IPS DF 6.9 (cell line): Measurements from ENCODE around the gene TAS1R2.
A peak's percentile ranks its signal among the peaks of the same experiment; 100 is the strongest.

Experiments used
- DNase-seq: peaks from one replicate; pipeline ENCODE4 v3.0.0-alpha.2; 2013; ENCODE audit warnings: low read depth, low spot score
- H3K27ac ChIP-seq: one replicate; pipeline ENCODE4 v1.5.1; 2013; ENCODE audit warnings: low read length, control low read depth
- H3K27me3 ChIP-seq: 2 replicates; pipeline ENCODE4 v1.6.1; 2013; ENCODE audit warnings: mild to moderate bottlenecking, low read length; ENCODE audit not compliant: control insufficient read depth, insufficient read depth
- H3K36me3 ChIP-seq: 2 replicates; pipeline ENCODE4 v1.6.1; 2013; ENCODE audit warnings: low read length; ENCODE audit not compliant: control insufficient read depth, insufficient read depth
- H3K4me1 ChIP-seq: 2 replicates; pipeline ENCODE4 v1.6.1; 2013; ENCODE audit warnings: low read length; ENCODE audit not compliant: control insufficient read depth, insufficient read depth
- H3K4me3 ChIP-seq: 2 replicates; pipeline ENCODE4 v1.5.1; 2013; ENCODE audit warnings: mild to moderate bottlenecking, low read length
- H3K9me3 ChIP-seq: 2 replicates; pipeline ENCODE4 v1.6.1; 2013; ENCODE audit warnings: low read length, inconsistent platforms; ENCODE audit not compliant: control insufficient read depth, insufficient read depth
- WGBS: extraction: QIAGEN DNeasy Blood & Tissue Kit; methylation state at CpG from one replicate; pipeline ENCODE4 v1.1.7; 2013; ENCODE audit warnings: mixed read lengths, missing lambda C conversion rate; ENCODE audit not compliant: insufficient read length, insufficient coverage; 5-methylcytosine and 5-hydroxymethylcytosine counted together

TAS1R2 gene

GRCh38 chr1:18829671-18830070 lies 29.8 kb downstream of the TAS1R2 start:
- no peaks in the 10 kb centered on the region for H3K9me3 ChIP-seq
- H3K4me3 ChIP-seq = no peak overlapping the region
- no peak overlapping the region for H3K27ac ChIP-seq
- no peaks in the 10 kb centered on the region for H3K36me3 ChIP-seq
- WGBS = no CpG with 5 or more reads among the region's 1 CpG
- no peak for DNase-seq
- H3K4me1 ChIP-seq = no peaks in the 10 kb centered on the region
- H3K27me3 ChIP-seq = peaks cover 2% of the 10 kb centered on the region; the same call in 1 of the 2 replicates

GRCh38 chr1:18828224-18828623 lies 31.2 kb downstream of the TAS1R2 start:
- no peaks in the 10 kb centered on the region for H3K4me1 ChIP-seq
- no peaks in the 10 kb centered on the region for H3K36me3 ChIP-seq
- no peaks in the 10 kb centered on the region for H3K9me3 ChIP-seq
- DNase-seq = no peak
- no CpG with 5 or more reads among the region's 2 CpGs for WGBS
- no peak overlapping the region for H3K27ac ChIP-seq
- no peak overlapping the region for H3K4me3 ChIP-seq
- no peaks in the 10 kb centered on the region for H3K27me3 ChIP-seq

- WGBS = no CpG with 5 or more reads among the region's 6 CpGs
- no peaks in the 10 kb centered on the region for H3K36me3 ChIP-seq
- H3K9me3 ChIP-seq = no peaks in the 10 kb centered on the region
- H3K27ac ChIP-seq = no peak overlapping the region
- no peak overlapping the region for H3K4me3 ChIP-seq
- no peak for DNase-seq
- no peaks in the 10 kb centered on the region; the same call in 1 of the 2 replicates for H3K27me3 ChIP-seq
- no peaks in the 10 kb centered on the region; the same call in 1 of the 2 replicates for H3K4me1 ChIP-seq
These were observed 36.0 kb downstream of the TAS1R2 start for GRCh38 chr1:18823438-18823837.

GRCh38 chr1:18820791-18821641 lies 38.4 kb downstream of the TAS1R2 start:
- Histone ChIP-seq H3K4me1 (no peaks in the 10 kb centered on the region; the same call in 1 of the 2 replicates), H3K9me3 (no peaks in the 10 kb centered on the region), H3K27ac (no peak overlapping the region), H3K27me3 (no peaks in the 10 kb centered on the region; the same call in 1 of the 2 replicates), H3K4me3 (no peak overlapping the region), H3K36me3 (no peaks in the 10 kb centered on the region)
- WGBS = no CpG with 5 or more reads among the region's 22 CpGs
- DNase-seq = peak; percentile 50

- Histone ChIP-seq H3K27me3 (no peaks in the 10 kb centered on the region; the same call in 1 of the 2 replicates), H3K9me3 (no peaks in the 10 kb centered on the region), H3K4me1 (no peaks in the 10 kb centered on the region; the same call in 1 of the 2 replicates), H3K27ac (no peak overlapping the region), H3K4me3 (no peak overlapping the region), H3K36me3 (no peaks in the 10 kb centered on the region)
- WGBS = no CpG with 5 or more reads among the region's 38 CpGs
- DNase-seq = no peak
These were observed 39.3 kb downstream of the TAS1R2 start for GRCh38 chr1:18819986-18820790.

GRCh38 chr1:18819203-18819602 lies 40.3 kb downstream of the TAS1R2 start:
- Histone ChIP-seq H3K27me3 (no peaks in the 10 kb centered on the region; the same call in 1 of the 2 replicates), H3K27ac (no peak overlapping the region), H3K36me3 (no peaks in the 10 kb centered on the region), H3K4me1 (peaks cover 1% of the 10 kb centered on the region; the same call in 1 of the 2 replicates), H3K9me3 (no peaks in the 10 kb centered on the region), H3K4me3 (no peak overlapping the region)
- WGBS = no CpG with 5 or more reads among the region's 12 CpGs
- no peak for DNase-seq

- H3K27me3 ChIP-seq = no peaks in the 10 kb centered on the region; the same call in 1 of the 2 replicates
- DNase-seq = no peak
- H3K4me3 ChIP-seq = no peak overlapping the region
- H3K9me3 ChIP-seq = no peaks in the 10 kb centered on the region
- peaks cover 1% of the 10 kb centered on the region; the same call in 1 of the 2 replicates for H3K4me1 ChIP-seq
- H3K36me3 ChIP-seq = no peaks in the 10 kb centered on the region
- WGBS = no CpG with 5 or more reads among the region's 22 CpGs
- no peak overlapping the region for H3K27ac ChIP-seq
These were observed 41.5 kb downstream of the TAS1R2 start for GRCh38 chr1:18817795-18818435.

GRCh38 chr1:18817316-18817715 lies 42.1 kb downstream of the TAS1R2 start:
- Histone ChIP-seq H3K36me3 (no peaks in the 10 kb centered on the region), H3K27ac (no peak overlapping the region), H3K27me3 (no peaks in the 10 kb centered on the region; the same call in 1 of the 2 replicates), H3K4me1 (peaks cover 1% of the 10 kb centered on the region; the same call in 1 of the 2 replicates), H3K4me3 (no peak overlapping the region), H3K9me3 (no peaks in the 10 kb centered on the region)
- no CpG with 5 or more reads among the region's 3 CpGs for WGBS
- DNase-seq = no peak

GRCh38 chr1:18816808-18817207 lies 42.7 kb downstream of the TAS1R2 start:
- Histone ChIP-seq H3K27ac (no peak overlapping the region), H3K9me3 (no peaks in the 10 kb centered on the region), H3K36me3 (no peaks in the 10 kb centered on the region), H3K4me3 (no peak overlapping the region), H3K4me1 (peaks cover 1% of the 10 kb centered on the region; the same call in 1 of the 2 replicates), H3K27me3 (no peaks in the 10 kb centered on the region; the same call in 1 of the 2 replicates)
- WGBS = no CpG with 5 or more reads among the region's 2 CpGs
- no peak for DNase-seq
